Karpas-422 (cell line): ENCODE results near the gene TLE5. TPM values are rescaled to one million over a fixed set of nuclear protein-coding genes. Genes with fewer than 3 reads are reported as not detected.

Experiments
- total RNA-seq: library from RNA; depleted of rRNA; stranded (reverse); fragments of >200 nt; shearing (Covaris generic); gene quantifications from 2 replicates; pipeline ENCODE4 v1.2.3, GENCODE V29; 2014; ENCODE audit warnings: low replicate concordance; rRNA removed

The TLE5 gene
- total RNA-seq, 1 experiment from 2014 or later: 146 TPM

Other genes with a start within 250 kb of the TLE5 start
- 2.6 and 4.0 TPM in 2 replicates for gene ZNF554, start 242.6 kb downstream of the TLE5 start, total RNA-seq
- gene ZNF555, start 221.0 kb downstream of the TLE5 start, total RNA-seq: 1.4 TPM in 2 replicates
- not detected in 2 replicates for gene ZNF556, start 195.2 kb downstream of the TLE5 start, total RNA-seq
- 1.0 and 3.3 TPM in 2 replicates for gene ZNF57, start 161.6 kb downstream of the TLE5 start, total RNA-seq
- not detected in 2 replicates for gene ZNF77, start 117.5 kb downstream of the TLE5 start, total RNA-seq
- gene TLE6, start 84.9 kb downstream of the TLE5 start, total RNA-seq: 3.4 and 5.0 TPM in 2 replicates
- not detected in 2 replicates for gene TLE2, start 33.2 kb downstream of the TLE5 start, total RNA-seq
- gene GNA11, start 31.9 kb upstream of the TLE5 start, total RNA-seq: 0.58 and 2.6 TPM in 2 replicates
- not detected in 2 replicates for gene GNA15, start 73.5 kb upstream of the TLE5 start, total RNA-seq
- not detected in 2 replicates for gene S1PR4, start 116.3 kb upstream of the TLE5 start, total RNA-seq
- gene NCLN, start 123.4 kb upstream of the TLE5 start, total RNA-seq: 30.0 and 37.6 TPM in 2 replicates
- gene CELF5, start 162.2 kb upstream of the TLE5 start, total RNA-seq: not detected in 2 replicates